ENCODE data around the gene RAB31.
A peak's percentile ranks its signal among the peaks of the same experiment; 100 is the strongest.

RAB31 gene

GRCh38 chr18:9694952-9695495 is 13.1 kb upstream of the RAB31 start:
- DNase-seq, result no peak

GRCh38 chr18:9695605-9696004 is 12.5 kb upstream of the RAB31 start:
- no peak for DNase-seq

- DNase-seq, result no peak
Measured at GRCh38 chr18:9696112-9696511, 12.0 kb upstream of the RAB31 start.

- DNase-seq, result no peak
Measured at GRCh38 chr18:9696701-9697100, 11.4 kb upstream of the RAB31 start.

GRCh38 chr18:9697121-9697520 is 11.0 kb upstream of the RAB31 start:
- no peak for DNase-seq

GRCh38 chr18:9698497-9698896 is 9.6 kb upstream of the RAB31 start:
- DNase-seq, result no peak

- no peak for DNase-seq
Measured at GRCh38 chr18:9700261-9700796, 7.8 kb upstream of the RAB31 start.

- no peak for DNase-seq
Measured at GRCh38 chr18:9701609-9702349, 6.3 kb upstream of the RAB31 start.

- DNase-seq, result no peak
Measured at GRCh38 chr18:9704233-9705118, 3.6 kb upstream of the RAB31 start.

GRCh38 chr18:9705183-9705829 is 2.8 kb upstream of the RAB31 start:
- no peak for DNase-seq

- DNase-seq, result no peak
Measured at GRCh38 chr18:9706081-9706935, 1.8 kb upstream of the RAB31 start.

GRCh38 chr18:9707381-9708056 is 582 bp upstream of the RAB31 start:
- DNase-seq, result no peak

- DNase-seq, result no peak
Measured at GRCh38 chr18:9708434-9709303, 568 bp downstream of the RAB31 start.

GRCh38 chr18:9709304-9709877 is 1.3 kb downstream of the RAB31 start:
- no peak for DNase-seq

GRCh38 chr18:9710037-9710436 is 1.9 kb downstream of the RAB31 start:
- no peak for DNase-seq

GRCh38 chr18:9711361-9712129 is 3.4 kb downstream of the RAB31 start:
- DNase-seq, result peak; percentile 33

- no peak for DNase-seq
Measured at GRCh38 chr18:9712130-9712577, 4.1 kb downstream of the RAB31 start.

- no peak for DNase-seq
Measured at GRCh38 chr18:9712611-9713010, 4.5 kb downstream of the RAB31 start.
